HG02870 (cell line): ENCODE results near the gene HMGCLL1.

Experiments used
- ATAC-seq: cut with Tn5 transposase; IDR thresholded peaks from one replicate; pipeline ENCODE4 v1.9.1; 2021; ENCODE audit warnings: mild to moderate bottlenecking, moderate library complexity; ENCODE audit not compliant: unreplicated experiment

Gene HMGCLL1

GRCh38 chr6:55578537-55579363 is at the start of gene HMGCLL1:
TSS of gene HMGCLL1 (minus strand) at chr6:55579192. CDS start at chr6:55579055, 137 bp downstream.
- ATAC-seq, result no peak

- ATAC-seq, result no peak
Measured at GRCh38 chr6:55621993-55622392, 43.0 kb upstream of the HMGCLL1 start.

GRCh38 chr6:55621244-55621643 is 42.3 kb upstream of the HMGCLL1 start:
- ATAC-seq, result no peak

- peak; percentile 81 for ATAC-seq
Measured at GRCh38 chr6:55617272-55617671, 38.3 kb upstream of the HMGCLL1 start.

GRCh38 chr6:55604021-55604420 is 25.0 kb upstream of the HMGCLL1 start:
- ATAC-seq, result no peak

- no peak for ATAC-seq
Measured at GRCh38 chr6:55601120-55601519, 22.1 kb upstream of the HMGCLL1 start.

GRCh38 chr6:55594442-55594841 is 15.4 kb upstream of the HMGCLL1 start:
- no peak for ATAC-seq

GRCh38 chr6:55584654-55585354 is 5.8 kb upstream of the HMGCLL1 start:
- ATAC-seq, result no peak

GRCh38 chr6:55576811-55577210 is 2.2 kb downstream of the HMGCLL1 start:
- ATAC-seq, result no peak

- no peak for ATAC-seq
Measured at GRCh38 chr6:55574556-55574955, 4.4 kb downstream of the HMGCLL1 start.

GRCh38 chr6:55569638-55570037 is 9.4 kb downstream of the HMGCLL1 start:
- no peak for ATAC-seq

- no peak for ATAC-seq
Measured at GRCh38 chr6:55568808-55569439, 10.1 kb downstream of the HMGCLL1 start.

GRCh38 chr6:55567558-55567957 is 11.4 kb downstream of the HMGCLL1 start:
- ATAC-seq, result no peak

- no peak for ATAC-seq
Measured at GRCh38 chr6:55566036-55566710, 12.8 kb downstream of the HMGCLL1 start.

GRCh38 chr6:55562318-55562717 is 16.7 kb downstream of the HMGCLL1 start:
- ATAC-seq, result no peak

GRCh38 chr6:55560290-55560885 is 18.6 kb downstream of the HMGCLL1 start:
- no peak for ATAC-seq

- no peak for ATAC-seq
Measured at GRCh38 chr6:55557146-55557545, 21.8 kb downstream of the HMGCLL1 start.

GRCh38 chr6:55545791-55546190 is 33.2 kb downstream of the HMGCLL1 start:
- no peak for ATAC-seq

GRCh38 chr6:55543633-55544309 is 35.2 kb downstream of the HMGCLL1 start:
- no peak for ATAC-seq

- no peak for ATAC-seq
Measured at GRCh38 chr6:55541024-55541423, 38.0 kb downstream of the HMGCLL1 start.
